Retinal pigment epithelial cell (primary cell): ENCODE measurements around the gene RBFA.

ENCODE experiments used
- DNase-seq: peaks from one replicate; pipeline ENCODE4 v3.0.0-alpha.2; 2010; ENCODE audit warnings: low read depth
- H3K4me3 ChIP-seq: 2 replicates; pipeline ENCODE4 v1.5.1; 2011; ENCODE audit warnings: mild to moderate bottlenecking, low read length, control low read depth, moderate library complexity
- CTCF ChIP-seq: conservative IDR thresholded peaks from 2 replicates; pipeline ENCODE4 v1.5.1; 2011; ENCODE audit warnings: low read depth, low read length, control low read depth, inconsistent platforms

The RBFA gene

GRCh38 chr18:80070825-80071224 is 36.6 kb downstream of the RBFA start:
- DNase-seq, result no peak
- no peak overlapping the region for H3K4me3 ChIP-seq
- no peak for TF ChIP-seq CTCF

- no peak overlapping the region for H3K4me3 ChIP-seq
- no peak for DNase-seq
- no peak for TF ChIP-seq CTCF
Observed at GRCh38 chr18:80074183-80074582, 39.9 kb downstream of the RBFA start.

GRCh38 chr18:80074697-80075096 is 40.5 kb downstream of the RBFA start:
- TF ChIP-seq CTCF, result no peak
- DNase-seq, result no peak
- no peak overlapping the region for H3K4me3 ChIP-seq

- TF ChIP-seq CTCF, result no peak
- no peak overlapping the region for H3K4me3 ChIP-seq
- DNase-seq, result no peak
Observed at GRCh38 chr18:80075940-80076339, 41.7 kb downstream of the RBFA start.

GRCh38 chr18:80076379-80076778 is 42.1 kb downstream of the RBFA start:
- TF ChIP-seq CTCF, result no peak
- DNase-seq, result no peak
- no peak overlapping the region for H3K4me3 ChIP-seq

GRCh38 chr18:80077873-80078272 is 43.6 kb downstream of the RBFA start:
- no peak overlapping the region for H3K4me3 ChIP-seq
- no peak for DNase-seq
- TF ChIP-seq CTCF, result no peak
